WTC11 (cell line): Measurements from ENCODE around the gene SP110.

Experiments
- CDX4 ChIP-seq: fragments of 250-450 bp; sonication (Bioruptor Pico); IDR thresholded peaks from 2 replicates; pipeline ENCODE4 v1.9.0; 2021; ENCODE audit warnings: moderate library complexity, mild to moderate bottlenecking, inconsistent platforms, borderline replicate concordance
- CTCF ChIP-seq: fragments of 200-600 bp; IDR thresholded peaks from 2 replicates; pipeline ENCODE4 v1.8.0; 2022; ENCODE audit warnings: antibody characterized with exemption

GRCh38 chr2:230172852-230173251, 46.9 kb downstream of the SP110 start:
- TF ChIP-seq CTCF (no peak), CDX4 (no peak)
